Measurements from ENCODE around the gene ZNF460.

DNA sequence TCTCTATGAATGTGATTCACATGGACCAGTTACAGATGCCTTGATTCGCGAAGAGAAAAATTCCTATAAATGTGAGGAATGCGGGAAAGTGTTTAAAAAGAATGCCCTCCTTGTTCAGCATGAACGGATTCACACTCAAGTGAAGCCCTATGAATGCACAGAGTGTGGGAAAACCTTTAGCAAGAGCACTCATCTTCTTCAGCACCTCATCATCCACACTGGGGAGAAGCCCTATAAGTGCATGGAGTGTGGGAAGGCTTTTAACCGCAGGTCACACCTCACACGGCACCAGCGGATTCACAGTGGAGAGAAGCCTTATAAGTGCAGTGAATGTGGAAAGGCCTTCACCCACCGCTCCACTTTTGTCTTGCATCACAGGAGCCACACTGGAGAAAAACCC is 47.7 kb downstream of the ZNF460 start:
- TF ChIP-seq EZH2 (IDR thresholded peaks at IDR 0.05; ENCODE audit: low read length, unreplicated experiment), result no peak
- TF ChIP-seq, protein P1, sequence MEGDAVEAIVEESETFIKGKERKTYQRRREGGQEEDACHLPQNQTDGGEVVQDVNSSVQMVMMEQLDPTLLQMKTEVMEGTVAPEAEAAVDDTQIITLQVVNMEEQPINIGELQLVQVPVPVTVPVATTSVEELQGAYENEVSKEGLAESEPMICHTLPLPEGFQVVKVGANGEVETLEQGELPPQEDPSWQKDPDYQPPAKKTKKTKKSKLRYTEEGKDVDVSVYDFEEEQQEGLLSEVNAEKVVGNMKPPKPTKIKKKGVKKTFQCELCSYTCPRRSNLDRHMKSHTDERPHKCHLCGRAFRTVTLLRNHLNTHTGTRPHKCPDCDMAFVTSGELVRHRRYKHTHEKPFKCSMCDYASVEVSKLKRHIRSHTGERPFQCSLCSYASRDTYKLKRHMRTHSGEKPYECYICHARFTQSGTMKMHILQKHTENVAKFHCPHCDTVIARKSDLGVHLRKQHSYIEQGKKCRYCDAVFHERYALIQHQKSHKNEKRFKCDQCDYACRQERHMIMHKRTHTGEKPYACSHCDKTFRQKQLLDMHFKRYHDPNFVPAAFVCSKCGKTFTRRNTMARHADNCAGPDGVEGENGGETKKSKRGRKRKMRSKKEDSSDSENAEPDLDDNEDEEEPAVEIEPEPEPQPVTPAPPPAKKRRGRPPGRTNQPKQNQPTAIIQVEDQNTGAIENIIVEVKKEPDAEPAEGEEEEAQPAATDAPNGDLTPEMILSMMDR (conservative IDR thresholded peaks at IDR 0.05; ENCODE audit: low read depth, low read length), result no peak

All from PC-3 (cell line).